H1 (cell line): ENCODE measurements around the gene TNFRSF13B. TPM values are rescaled to one million over a fixed set of nuclear protein-coding genes. Genes with fewer than 3 reads are reported as not detected.

Source experiments
- CTCF ChIA-PET: fragments of 300-600 bp; sonication (Branson Sonifier 250); formaldehyde crosslinking; loops from one replicate; lab custom pipeline; 2021; ENCODE audit not compliant: partially characterized antibody; lab: Charles Lee
- POLR2A ChIA-PET: fragments of 300-600 bp; sonication (Branson Sonifier 250); formaldehyde crosslinking; loops from one replicate; lab custom pipeline; 2021; ENCODE audit warnings: inconsistent platforms; ENCODE audit not compliant: partially characterized antibody; lab: Charles Lee
- DNase-seq, 2 experiments: peaks; one replicate each; pipeline versions ENCODE4 v3.0.0 to v3.0.0-alpha.2; 2010 to 2022; ENCODE audit warnings: low spot score in 2 of 2, low read depth in 1 of 2, mixed read lengths in 1 of 2
- FAIRE-seq: peaks from 2 replicates; lab custom pipeline; 2011; peaks lifted over from hg19 to GRCh38; lab: Jason Lieb, UNC
- H2AFZ ChIP-seq: 2 replicates; pipeline ENCODE4 v1.8.1; 2012; ENCODE audit warnings: low read length, inconsistent platforms
- H2AK5ac ChIP-seq: 2 replicates; pipeline ENCODE4 v1.6.1; 2013; ENCODE audit warnings: low read depth, low read length
- H2BK120ac ChIP-seq: replicated peaks from 2 replicates; pipeline ENCODE3; 2013; ENCODE audit warnings: low read depth, low read length, inconsistent platforms
- H2BK12ac ChIP-seq: 2 replicates; pipeline ENCODE4 v1.6.1; 2013; ENCODE audit warnings: low read depth, low read length
- H2BK15ac ChIP-seq: 2 replicates; pipeline ENCODE4 v1.6.1; 2013; ENCODE audit warnings: low read length
- H2BK20ac ChIP-seq: 2 replicates; pipeline ENCODE4 v1.6.1; 2013; ENCODE audit warnings: low read length
- H2BK5ac ChIP-seq: 2 replicates; pipeline ENCODE4 v1.6.1; 2013; ENCODE audit warnings: low read depth, low read length
- H3K14ac ChIP-seq: 2 replicates; pipeline ENCODE4 v1.6.1; 2013; ENCODE audit warnings: inconsistent platforms; ENCODE audit not compliant: insufficient read length
- H3K18ac ChIP-seq: 2 replicates; pipeline ENCODE4 v1.6.1; 2013; ENCODE audit warnings: low read length; ENCODE audit errors: extremely low read depth
- H3K23ac ChIP-seq: 2 replicates; pipeline ENCODE4 v1.6.1; 2013; ENCODE audit warnings: inconsistent platforms; ENCODE audit not compliant: insufficient read length
- H3K23me2 ChIP-seq: 2 replicates; pipeline ENCODE4 v1.6.1; 2013; ENCODE audit warnings: low read depth, low read length
- H3K27ac ChIP-seq: 2 replicates; pipeline ENCODE4 v1.6.1; 2011; ENCODE audit warnings: low read depth, low read length, inconsistent platforms
- H3K27me3 ChIP-seq, 4 experiments: replicated peaks in 1 of 4; 1 replicate in 1 of 4; 2 replicates in 3 of 4; pipeline versions ENCODE4 v1.6.1 to v1.8.1; 2011 to 2013; ENCODE audit warnings: low read length in 3 of 4, mild to moderate bottlenecking in 3 of 4, inconsistent platforms in 2 of 4, mixed read lengths in 2 of 4, moderate library complexity in 1 of 4; ENCODE audit not compliant: control insufficient read depth in 3 of 4, insufficient read depth in 3 of 4; ENCODE audit errors: extremely low read depth in 1 of 4
- H3K36me3 ChIP-seq, 4 experiments: 2 replicates each; pipeline versions ENCODE4 v1.6.1 to v1.8.1; 2011 to 2013; ENCODE audit warnings: mild to moderate bottlenecking in 4 of 4, low read length in 3 of 4, moderate library complexity in 2 of 4, control low read depth in 1 of 4, inconsistent platforms in 1 of 4; ENCODE audit not compliant: insufficient read depth in 4 of 4, control insufficient read depth in 2 of 4
- H3K4ac ChIP-seq: replicated peaks from 2 replicates; pipeline ENCODE3; 2013; ENCODE audit warnings: low read length, low read depth, mixed read lengths, inconsistent platforms; ENCODE audit not compliant: insufficient read length
- H3K4me1 ChIP-seq, 4 experiments: replicated peaks in 1 of 4; 1 replicate in 1 of 4; 2 replicates in 3 of 4; pipeline versions ENCODE4 v1.6.1 to v1.8.1; 2011 to 2013; ENCODE audit warnings: low read length in 3 of 4, inconsistent platforms in 2 of 4, mixed read lengths in 1 of 4; ENCODE audit not compliant: insufficient read depth in 4 of 4, control insufficient read depth in 3 of 4
- H3K4me2 ChIP-seq, 2 experiments: 2 replicates each; pipeline versions ENCODE4 v1.6.1 to v1.8.1; 2011 to 2013; ENCODE audit warnings: low read depth in 2 of 2, low read length in 2 of 2, control low read depth in 1 of 2, inconsistent platforms in 1 of 2, mild to moderate bottlenecking in 1 of 2; ENCODE audit not compliant: insufficient read depth in 1 of 2
- H3K4me3 ChIP-seq, 4 experiments: fragments of 200-600, 300-600 bp in 1 of 4; sonication (generic), shearing (Covaris generic), sonication (Bioruptor Twin) in 1 of 4; 2 replicates each; pipeline versions ENCODE4 v1.5.1 to v1.8.1; 2011 to 2016; ENCODE audit warnings: low read length in 4 of 4, low read depth in 3 of 4, control low read depth in 2 of 4, inconsistent platforms in 2 of 4, mild to moderate bottlenecking in 2 of 4, mixed read lengths in 1 of 4, moderate library complexity in 1 of 4; ENCODE audit not compliant: insufficient read depth in 2 of 4; ENCODE audit errors: extremely low read depth in 1 of 4
- H3K56ac ChIP-seq: replicated peaks from 2 replicates; pipeline ENCODE3; 2013; ENCODE audit warnings: low read depth, mild to moderate bottlenecking, mixed read lengths, low read length, inconsistent platforms; ENCODE audit not compliant: insufficient read length
- H3K79me1 ChIP-seq: 2 replicates; pipeline ENCODE4 v1.6.1; 2013; ENCODE audit warnings: low read depth, low read length, control low read depth
- H3K79me2 ChIP-seq, 2 experiments: 2 replicates each; pipeline versions ENCODE4 v1.6.1 to v1.8.1; 2012 to 2013; ENCODE audit warnings: low read length in 2 of 2, mild to moderate bottlenecking in 2 of 2, inconsistent platforms in 1 of 2; ENCODE audit not compliant: insufficient read depth in 2 of 2, control insufficient read depth in 1 of 2
- H3K9ac ChIP-seq, 4 experiments: replicated peaks in 1 of 4; 1 replicate in 1 of 4; 2 replicates in 3 of 4; pipeline versions ENCODE4 v1.6.1 to v1.8.1; 2011 to 2013; ENCODE audit warnings: low read depth in 3 of 4, low read length in 3 of 4, control low read depth in 2 of 4, mild to moderate bottlenecking in 2 of 4, moderate library complexity in 2 of 4, inconsistent platforms in 1 of 4; ENCODE audit errors: extremely low read depth in 1 of 4
- H3K9me3 ChIP-seq, 2 experiments: 2 replicates each; pipeline versions ENCODE4 v1.6.1 to v1.8.1; 2012 to 2013; ENCODE audit warnings: mild to moderate bottlenecking in 2 of 2, moderate library complexity in 2 of 2, control low read depth in 1 of 2, inconsistent platforms in 1 of 2, low read depth in 1 of 2, low read length in 1 of 2, mixed read lengths in 1 of 2; ENCODE audit not compliant: insufficient read depth in 2 of 2
- H4K20me1 ChIP-seq, 2 experiments: replicated peaks in 1 of 2; 2 replicates each; pipeline versions ENCODE3 to v1.8.1; 2011 to 2013; ENCODE audit warnings: inconsistent platforms in 2 of 2, low read length in 2 of 2, mild to moderate bottlenecking in 1 of 2; ENCODE audit not compliant: insufficient read depth in 2 of 2, control insufficient read depth in 1 of 2
- H4K5ac ChIP-seq: 2 replicates; pipeline ENCODE4 v1.6.1; 2013; ENCODE audit warnings: low read length, low read depth, mixed read lengths, inconsistent platforms; ENCODE audit not compliant: insufficient read length
- H4K8ac ChIP-seq: 2 replicates; pipeline ENCODE4 v1.8.0; 2013; ENCODE audit warnings: mild to moderate bottlenecking, moderate library complexity, low read length, inconsistent platforms; ENCODE audit not compliant: insufficient read depth; ENCODE audit errors: extremely low read depth
- H4K91ac ChIP-seq: replicated peaks from 2 replicates; pipeline ENCODE3; 2013; ENCODE audit warnings: low read length, mixed read lengths, inconsistent platforms; ENCODE audit not compliant: insufficient read length
- HDAC6 ChIP-seq: IDR thresholded peaks from one replicate; pipeline ENCODE4 v1.7.1; 2012; ENCODE audit warnings: low read depth, mild to moderate bottlenecking, inconsistent platforms, low read length, moderate library complexity
- MAX ChIP-seq: IDR thresholded peaks from 2 replicates; pipeline ENCODE4 v1.6.1; 2012; ENCODE audit warnings: inconsistent platforms
- NANOG ChIP-seq: IDR thresholded peaks from 2 replicates; pipeline ENCODE4 v1.6.1; 2011; ENCODE audit warnings: low read length, low read depth, mild to moderate bottlenecking, inconsistent platforms; ENCODE audit not compliant: insufficient read depth, poor library complexity, severe bottlenecking
- RBBP5 ChIP-seq: IDR thresholded peaks from 2 replicates; pipeline ENCODE4 v1.7.1; 2012; ENCODE audit warnings: low read depth, mild to moderate bottlenecking, inconsistent platforms, low read length, moderate library complexity, borderline replicate concordance
- SIRT6 ChIP-seq: IDR thresholded peaks from one replicate; pipeline ENCODE4 v1.7.1; 2012; ENCODE audit warnings: low read length, inconsistent platforms
- WGBS, 2 experiments: shearing (Covaris generic) in 1 of 2; methylation state at CpG; one replicate each; pipeline versions ENCODE4 v1.1.6 to v1.1.7; 2013 to 2015; ENCODE audit warnings: low lambda C conversion rate in 2 of 2, mixed read lengths in 2 of 2, inconsistent platforms in 1 of 2, low coverage in 1 of 2, missing lambda C conversion rate in 1 of 2; ENCODE audit not compliant: insufficient replicate concordance in 2 of 2, insufficient coverage in 1 of 2, insufficient read length in 1 of 2; ENCODE audit errors: extremely low coverage in 1 of 2, missing lambda C conversion rate in 1 of 2; 5-methylcytosine and 5-hydroxymethylcytosine counted together
- polyA plus RNA-seq, 7 experiments: library from polyadenylated mRNA; depleted of rRNA in 3 of 7; stranded (reverse) in 5 of 7; unstranded in 2 of 7; fragments of >200 nt in 5 of 7; fragments of 200-250 nt in 2 of 7; gene quantifications; 1 replicate in 5 of 7; 2 replicates in 1 of 7; 4 replicates in 1 of 7; pipeline versions ENCODE4 v1.2.1 to v1.2.3, GENCODE V29; 2011 to 2013; ENCODE audit warnings: missing spikeins in 2 of 7, mixed read lengths in 2 of 7
- total RNA-seq: library from RNA; stranded (reverse); fragmentation: NEBNext Ultra II Directional; extraction: Animal tissue kit (Norgen Biotek cat#: 25700); gene quantifications from 2 replicates; pipeline ENCODE4 v1.2.1, GENCODE V29; 2021

TNFRSF13B gene
- total and polyA plus RNA-seq, 2 of the 8 experiments (the other 6 are each of a cell fraction or from before 2014, with no cell fraction given), result not detected

GRCh38 chr17:16989230-16989952, 17.5 kb upstream of the TNFRSF13B start:
- no peak overlapping the region for H3K14ac ChIP-seq
- peaks cover 7% of the 10 kb centered on the region; the same call in 1 of the 2 replicates for H3K23me2 ChIP-seq
- no peak overlapping the region for H4K8ac ChIP-seq
- 0 out of 2 replicates have a peak overlapping the region, but pooled peaks have one; percentile 76 for H2AK5ac ChIP-seq
- no peak overlapping the region for H2BK12ac ChIP-seq
- TF ChIP-seq SIRT6, result no peak
- no peak for TF ChIP-seq HDAC6
- no peak for TF ChIP-seq RBBP5
- no peak for TF ChIP-seq NANOG
- TF ChIP-seq MAX, result no peak
- TF ChIP-seq, all 59 proteins: peak for 0
- H2BK20ac ChIP-seq, result no peak overlapping the region
- no peak overlapping the region for H3K4ac ChIP-seq
- no peak overlapping the region for H4K5ac ChIP-seq
- no peak overlapping the region for H3K4me2 ChIP-seq
- H3K79me2 ChIP-seq, result no peaks in the 10 kb centered on the region
- H3K56ac ChIP-seq, result no peak overlapping the region
- no peaks in the 10 kb centered on the region for H3K79me1 ChIP-seq
- peaks cover 0 to 2% (median under 1%) of the 10 kb centered on the region in 4 experiments; a peak in 2 of 7 replicates for H3K4me1 ChIP-seq
- H3K4me3 ChIP-seq, result no peak overlapping the region
- H3K18ac ChIP-seq, result no peak overlapping the region
- FAIRE-seq, result no peak
- no peak overlapping the region for H3K27ac ChIP-seq
- no peak overlapping the region for H4K91ac ChIP-seq
- no peaks in the 10 kb centered on the region; a peak in 1 of 7 replicates for H3K27me3 ChIP-seq
- H3K23ac ChIP-seq, result no peak overlapping the region
- H2BK120ac ChIP-seq, result no peak overlapping the region
- ChIA-PET CTCF (interaction anchor here (0.7 to 3.3 kb wide), 9 partner anchors 8 to 152 kb away, joined by 3 to 17 read pairs (median 5); no protein-coding TSS in a partner anchor), POLR2A (interaction anchor here (0.6 to 1.5 kb wide), 2 partner anchors 120 to 133 kb away, joined by 3 read pairs; no protein-coding TSS in a partner anchor)
- no peak overlapping the region for H3K9ac ChIP-seq
- no peaks in the 10 kb centered on the region; a peak in 1 of 4 replicates for H3K9me3 ChIP-seq
- no peak overlapping the region for H2BK5ac ChIP-seq
- DNase-seq, result no peak
- no peaks in the 10 kb centered on the region for H3K36me3 ChIP-seq
- no peaks in the 10 kb centered on the region for H4K20me1 ChIP-seq
- WGBS, 2 experiments, result 83% methylated on average over 12 of the region's 12 CpGs; no CpG with 5 or more reads in 1 of the 2 experiments
- H2BK15ac ChIP-seq, result no peak overlapping the region
- no peak overlapping the region for H2AFZ ChIP-seq
